Measurements from ENCODE around the gene XRCC2.
"Not testable (repeated sequence)": the region's sequence is repeated elsewhere in the genome, so short reads cannot be mapped to it uniquely, and the experiment has no call there.

XRCC2 gene

DNA sequence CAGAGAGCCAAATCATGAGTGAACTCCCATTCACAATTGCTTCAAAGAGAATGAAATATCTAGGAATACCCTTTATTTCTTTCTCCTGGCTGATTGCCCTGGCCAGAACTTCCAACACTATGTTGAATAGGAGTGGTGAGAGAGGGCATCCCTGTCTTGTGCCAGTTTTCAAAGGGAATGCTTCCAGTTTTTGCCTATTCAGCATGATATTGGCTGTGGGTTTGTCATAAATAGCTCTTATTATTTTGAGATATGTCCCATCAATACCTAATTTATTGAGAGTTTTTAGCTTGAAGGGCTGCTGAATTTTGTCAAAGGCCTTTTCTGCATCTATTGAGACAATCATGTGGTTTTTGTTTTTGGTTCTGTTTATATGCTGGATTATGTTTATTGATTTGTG lies 47.2 kb downstream of the XRCC2 start:
- not testable (repeated sequence) for H3K36me3 ChIP-seq (replicated peaks in 1 of 2; ENCODE audit: control insufficient read depth in 2 of 2, insufficient read depth in 2 of 2, low read length in 2 of 2); H4K91ac ChIP-seq (ENCODE audit: low read depth, low read length, poor library complexity); H2AFZ ChIP-seq (ENCODE audit: low read length); H3K18ac ChIP-seq (ENCODE audit: low read length); H3K9me3 ChIP-seq (replicated peaks in 1 of 2; ENCODE audit: control insufficient read depth in 2 of 2, insufficient read depth in 1 of 2, low read depth in 1 of 2, low read length in 2 of 2); DNase-seq (ENCODE audit: low spot score); H3K4me3 ChIP-seq (ENCODE audit: low read length in 2 of 2); H4K8ac ChIP-seq (ENCODE audit: low read depth, low read length); H3K27me3 ChIP-seq (ENCODE audit: control insufficient read depth in 3 of 3, insufficient read depth in 3 of 3, low read depth in 1 of 3, low read length in 3 of 3); H3K23ac ChIP-seq (ENCODE audit: low read depth, low read length, poor library complexity); H3K4me2 ChIP-seq (ENCODE audit: insufficient read depth, low read length, poor library complexity, severe bottlenecking); H2AK5ac ChIP-seq (ENCODE audit: low read depth, low read length); H3K79me1 ChIP-seq (ENCODE audit: low read depth, low read length); H3K4ac ChIP-seq (ENCODE audit: low read length); H3K9ac ChIP-seq (ENCODE audit: low read depth, low read length, poor library complexity); H2BK120ac ChIP-seq (ENCODE audit: low read depth, low read length); H2BK12ac ChIP-seq (ENCODE audit: low read length); H3K4me1 ChIP-seq (ENCODE audit: control insufficient read depth in 2 of 2, insufficient read depth in 1 of 2, low read depth in 1 of 2, low read length in 2 of 2); H3K14ac ChIP-seq (ENCODE audit: low read length); H3K27ac ChIP-seq (replicated peaks; ENCODE audit: low read length); H2BK5ac ChIP-seq (ENCODE audit: low read length); H2BK15ac ChIP-seq (ENCODE audit: low read length)

GRCh38 chr7:152624228-152624627 lies 51.7 kb downstream of the XRCC2 start:
- no CpG with 5 or more reads among the region's 5 CpGs for WGBS, 2 donors (ENCODE audit: extremely low coverage in 2 of 2, insufficient read length in 2 of 2, insufficient replicate concordance in 1 of 2)
- Histone ChIP-seq H3K14ac (ENCODE audit: low read length) (no peak overlapping the region), H2AFZ (ENCODE audit: low read length) (no peak overlapping the region), H2BK5ac (ENCODE audit: low read length) (no peak overlapping the region), H4K91ac (ENCODE audit: low read depth, low read length, poor library complexity) (no peak overlapping the region), H2BK15ac (ENCODE audit: low read length) (no peak overlapping the region), H2AK5ac (ENCODE audit: low read depth, low read length) (no peak overlapping the region), H3K18ac (ENCODE audit: low read length) (no peak overlapping the region), H3K36me3 (replicated peaks in 1 of 2; ENCODE audit: control insufficient read depth in 2 of 2, insufficient read depth in 2 of 2, low read length in 2 of 2) (no peaks in the 10 kb centered on the region), H3K4ac (ENCODE audit: low read length) (no peak overlapping the region), H3K27ac (replicated peaks; ENCODE audit: low read length) (no peak overlapping the region), H2BK12ac (ENCODE audit: low read length) (no peak overlapping the region), H4K8ac (ENCODE audit: low read depth, low read length) (no peak overlapping the region), H2BK120ac (ENCODE audit: low read depth, low read length) (no peak overlapping the region), H3K4me2 (ENCODE audit: insufficient read depth, low read length, poor library complexity, severe bottlenecking) (no peak overlapping the region), H3K23ac (ENCODE audit: low read depth, low read length, poor library complexity) (no peak overlapping the region), H3K4me3 (ENCODE audit: low read length in 2 of 2) (no peak overlapping the region), H3K79me1 (ENCODE audit: low read depth, low read length) (no peaks in the 10 kb centered on the region), H3K9ac (ENCODE audit: low read depth, low read length, poor library complexity) (no peak overlapping the region), H3K27me3 (ENCODE audit: control insufficient read depth in 3 of 3, insufficient read depth in 3 of 3, low read depth in 1 of 3, low read length in 3 of 3) (no peaks in the 10 kb centered on the region), H3K9me3 (replicated peaks in 1 of 2; ENCODE audit: control insufficient read depth in 2 of 2, insufficient read depth in 1 of 2, low read depth in 1 of 2, low read length in 2 of 2) (no peaks in the 10 kb centered on the region), H3K4me1 (ENCODE audit: control insufficient read depth in 2 of 2, insufficient read depth in 1 of 2, low read depth in 1 of 2, low read length in 2 of 2) (no peaks in the 10 kb centered on the region)
- no peak for DNase-seq (ENCODE audit: low spot score)

GRCh38 chr7:152621426-152621825 lies 54.5 kb downstream of the XRCC2 start:
- Histone ChIP-seq H3K9ac (ENCODE audit: low read depth, low read length, poor library complexity) (no peak overlapping the region), H3K4me3 (ENCODE audit: low read length in 2 of 2) (no peak overlapping the region), H3K27me3 (ENCODE audit: control insufficient read depth in 3 of 3, insufficient read depth in 3 of 3, low read depth in 1 of 3, low read length in 3 of 3) (no peaks in the 10 kb centered on the region), H3K4me2 (ENCODE audit: insufficient read depth, low read length, poor library complexity, severe bottlenecking) (no peak overlapping the region), H3K9me3 (replicated peaks in 1 of 2; ENCODE audit: control insufficient read depth in 2 of 2, insufficient read depth in 1 of 2, low read depth in 1 of 2, low read length in 2 of 2) (no peaks in the 10 kb centered on the region), H3K4ac (ENCODE audit: low read length) (no peak overlapping the region), H4K91ac (ENCODE audit: low read depth, low read length, poor library complexity) (no peak overlapping the region), H3K23ac (ENCODE audit: low read depth, low read length, poor library complexity) (no peak overlapping the region), H3K14ac (ENCODE audit: low read length) (no peak overlapping the region), H2AK5ac (ENCODE audit: low read depth, low read length) (no peak overlapping the region), H2AFZ (ENCODE audit: low read length) (no peak overlapping the region), H3K79me1 (ENCODE audit: low read depth, low read length) (no peaks in the 10 kb centered on the region), H3K4me1 (ENCODE audit: control insufficient read depth in 2 of 2, insufficient read depth in 1 of 2, low read depth in 1 of 2, low read length in 2 of 2) (no peaks in the 10 kb centered on the region), H2BK120ac (ENCODE audit: low read depth, low read length) (no peak overlapping the region), H2BK15ac (ENCODE audit: low read length) (no peak overlapping the region), H3K36me3 (replicated peaks in 1 of 2; ENCODE audit: control insufficient read depth in 2 of 2, insufficient read depth in 2 of 2, low read length in 2 of 2) (no peaks in the 10 kb centered on the region), H3K27ac (replicated peaks; ENCODE audit: low read length) (no peak overlapping the region), H3K18ac (ENCODE audit: low read length) (no peak overlapping the region), H2BK5ac (ENCODE audit: low read length) (no peak overlapping the region), H2BK12ac (ENCODE audit: low read length) (no peak overlapping the region), H4K8ac (ENCODE audit: low read depth, low read length) (no peak overlapping the region)
- WGBS, 2 donors (ENCODE audit: extremely low coverage in 2 of 2, insufficient read length in 2 of 2, insufficient replicate concordance in 1 of 2) = no CpG with 5 or more reads among the region's 1 CpG
- no peak for DNase-seq (ENCODE audit: low spot score)

- no peak overlapping the region for H3K4me3 ChIP-seq (ENCODE audit: low read length in 2 of 2)
- no peak overlapping the region for H3K18ac ChIP-seq (ENCODE audit: low read length)
- H2BK12ac ChIP-seq (ENCODE audit: low read length) = no peak overlapping the region
- H2AFZ ChIP-seq (ENCODE audit: low read length) = no peak overlapping the region
- no peak overlapping the region for H2BK15ac ChIP-seq (ENCODE audit: low read length)
- WGBS, 2 donors (ENCODE audit: extremely low coverage in 2 of 2, insufficient read length in 2 of 2, insufficient replicate concordance in 1 of 2) = no CpG with 5 or more reads among the region's 11 CpGs
- no peaks in the 10 kb centered on the region for H3K27me3 ChIP-seq (ENCODE audit: control insufficient read depth in 3 of 3, insufficient read depth in 3 of 3, low read depth in 1 of 3, low read length in 3 of 3)
- H3K4me2 ChIP-seq (ENCODE audit: insufficient read depth, low read length, poor library complexity, severe bottlenecking) = no peak overlapping the region
- no peak overlapping the region for H2AK5ac ChIP-seq (ENCODE audit: low read depth, low read length)
- no peak overlapping the region for H3K23ac ChIP-seq (ENCODE audit: low read depth, low read length, poor library complexity)
- H3K4ac ChIP-seq (ENCODE audit: low read length) = no peak overlapping the region
- H3K79me1 ChIP-seq (ENCODE audit: low read depth, low read length) = no peaks in the 10 kb centered on the region
- no peaks in the 10 kb centered on the region for H3K9me3 ChIP-seq (replicated peaks in 1 of 2; ENCODE audit: control insufficient read depth in 2 of 2, insufficient read depth in 1 of 2, low read depth in 1 of 2, low read length in 2 of 2)
- H3K9ac ChIP-seq (ENCODE audit: low read depth, low read length, poor library complexity) = no peak overlapping the region
- no peak overlapping the region for H3K14ac ChIP-seq (ENCODE audit: low read length)
- H2BK120ac ChIP-seq (ENCODE audit: low read depth, low read length) = no peak overlapping the region
- no peak overlapping the region for H4K91ac ChIP-seq (ENCODE audit: low read depth, low read length, poor library complexity)
- no peak overlapping the region for H3K27ac ChIP-seq (replicated peaks; ENCODE audit: low read length)
- H3K36me3 ChIP-seq (replicated peaks in 1 of 2; ENCODE audit: control insufficient read depth in 2 of 2, insufficient read depth in 2 of 2, low read length in 2 of 2) = no peaks in the 10 kb centered on the region
- no peak for DNase-seq (ENCODE audit: low spot score)
- no peak overlapping the region for H2BK5ac ChIP-seq (ENCODE audit: low read length)
- H3K4me1 ChIP-seq (ENCODE audit: control insufficient read depth in 2 of 2, insufficient read depth in 1 of 2, low read depth in 1 of 2, low read length in 2 of 2) = peaks cover 2 to 4% of the 10 kb centered on the region in 2 donors
- H4K8ac ChIP-seq (ENCODE audit: low read depth, low read length) = no peak overlapping the region
Measured at GRCh38 chr7:152619027-152619739, 56.8 kb downstream of the XRCC2 start.
